ENCODE data around the gene MCTP1.

GRCh38 chr5:94715768-94716167 is 569.1 kb downstream of the MCTP1 start:
- TF ChIP-seq CTCF (IDR thresholded peaks at IDR 0.05) (no peak), POLR2A (IDR thresholded peaks at IDR 0.05) (no peak), POLR2AphosphoS5 (IDR thresholded peaks at IDR 0.05; ENCODE audit: insufficient read depth in 1 of 2, low read depth in 1 of 2) (no peak)

All from vagina (tissue), 2 donors.